HepG2 (cell line): ENCODE results near the gene RASSF10. TPM values are rescaled to one million over a fixed set of nuclear protein-coding genes. Genes with fewer than 3 reads are reported as not detected.

Source experiments
- CEBPG ChIP-seq: IDR thresholded peaks from 2 replicates; pipeline ENCODE4 v1.6.1; 2016
- ELF3 ChIP-seq: IDR thresholded peaks from 2 replicates; pipeline ENCODE4 v1.6.1; 2016; ENCODE audit warnings: missing genetic modification reagents, missing compliant biosample characterization
- HINFP ChIP-seq: sonication (generic); formaldehyde crosslinking; IDR thresholded peaks from 2 replicates; pipeline ENCODE4 v1.4.0; 2020; ENCODE audit warnings: low read depth, mild to moderate bottlenecking, missing genetic modification reagents
- IRF2 ChIP-seq: IDR thresholded peaks from 2 replicates; pipeline ENCODE4 v1.6.1; 2018; ENCODE audit warnings: missing genetic modification reagents, missing compliant biosample characterization
- KLF16 ChIP-seq, 2 experiments: sonication (generic) in 1 of 2; formaldehyde crosslinking in 1 of 2; IDR thresholded peaks; 2 replicates each; pipeline versions ENCODE4 v1.6.1 to v1.8.0; 2016 to 2023; ENCODE audit warnings: missing genetic modification reagents in 2 of 2, missing compliant biosample characterization in 1 of 2
- MED13 ChIP-seq: sonication (generic); formaldehyde crosslinking; IDR thresholded peaks from 2 replicates; pipeline ENCODE4 v1.5.0; 2020; ENCODE audit warnings: missing genetic modification reagents
- PBX3 ChIP-seq: sonication (generic); formaldehyde crosslinking; IDR thresholded peaks from 2 replicates; pipeline ENCODE4 v1.8.1; 2023; ENCODE audit warnings: missing genetic modification reagents, inconsistent platforms, borderline replicate concordance
- PRDM15 ChIP-seq: sonication (generic); formaldehyde crosslinking; IDR thresholded peaks from 2 replicates; pipeline ENCODE4 v1.4.0; 2020; ENCODE audit warnings: missing genetic modification reagents
- RBM22 ChIP-seq: fragments of 200-400 bp; formaldehyde crosslinking; optimal IDR thresholded peaks from 2 replicates; pipeline ENCODE3; 2017; ENCODE audit warnings: mild to moderate bottlenecking, low read length, moderate library complexity
- RXRA ChIP-seq: sonication (generic); formaldehyde crosslinking; IDR thresholded peaks from 2 replicates; pipeline ENCODE4 v1.5.1; 2020; ENCODE audit warnings: missing genetic modification reagents
- ZFP36 ChIP-seq: fragments of 150-350 bp; IDR thresholded peaks from 2 replicates; pipeline ENCODE4 v1.6.1; 2018; ENCODE audit warnings: borderline replicate concordance, low read length, low read depth; ENCODE audit not compliant: partially characterized antibody
- ZNF235 ChIP-seq: sonication (generic); formaldehyde crosslinking; IDR thresholded peaks from 2 replicates; pipeline ENCODE4 v1.8.1; 2023; ENCODE audit warnings: mild to moderate bottlenecking, missing genetic modification reagents, borderline replicate concordance
- ZNF3 ChIP-seq: IDR thresholded peaks from 2 replicates; pipeline ENCODE4 v1.7.0; 2017; ENCODE audit warnings: inconsistent platforms
- ZNF333 ChIP-seq: sonication (generic); formaldehyde crosslinking; IDR thresholded peaks from 2 replicates; pipeline ENCODE4 v1.4.0; 2020; ENCODE audit warnings: mild to moderate bottlenecking, missing genetic modification reagents, borderline replicate concordance
- ZNF33B ChIP-seq: sonication (generic); formaldehyde crosslinking; IDR thresholded peaks from 2 replicates; pipeline ENCODE4 v1.5.1; 2020; ENCODE audit warnings: mild to moderate bottlenecking, missing genetic modification reagents
- ZNF619 ChIP-seq: sonication (generic); formaldehyde crosslinking; IDR thresholded peaks from 2 replicates; pipeline ENCODE4 v1.4.0; 2020; ENCODE audit warnings: mild to moderate bottlenecking, missing genetic modification reagents
- polyA plus RNA-seq, 8 experiments: library from polyadenylated mRNA; depleted of rRNA in 3 of 8; stranded (reverse) in 7 of 8; unstranded in 1 of 8; fragments of >200 nt; fragmentation: Illumina TruSeq in 4 of 8; extraction: Trizol in 4 of 8; gene quantifications; 2 replicates each; pipeline versions ENCODE4 v1.2.1 to v1.2.3, GENCODE V29; 2011 to 2016; ENCODE audit warnings: low read depth in 4 of 8, missing spikeins in 1 of 8, mixed read lengths in 1 of 8; ENCODE audit not compliant: insufficient read depth in 1 of 8
- total RNA-seq, 5 experiments: library from RNA; depleted of rRNA; stranded (reverse); fragments of >200 nt; fragmentation: Illumina TruSeq; extraction: Trizol; gene quantifications; 2 replicates each; pipeline ENCODE4 v1.2.3, GENCODE V29; 2016; ENCODE audit warnings: low read depth in 1 of 5
- TF ChIP-seq, protein P1 (sequence below), 2 experiments: sonication (generic) in 1 of 2; formaldehyde crosslinking in 1 of 2; IDR thresholded peaks; 2 replicates each; pipeline versions ENCODE4 v1.4.0 to v1.6.1; 2016 to 2020; ENCODE audit warnings: borderline replicate concordance in 1 of 2, low read depth in 1 of 2, mild to moderate bottlenecking in 1 of 2, missing genetic modification reagents in 1 of 2
- TF ChIP-seq, protein P2 (sequence below): sonication (generic); formaldehyde crosslinking; IDR thresholded peaks from 2 replicates; pipeline ENCODE4 v1.8.0; 2022; ENCODE audit warnings: mild to moderate bottlenecking, missing genetic modification reagents, moderate library complexity

Gene RASSF10
- total and polyA plus RNA-seq, 2 of the 13 experiments (the other 11 are each of a cell fraction or from before 2014, with no cell fraction given), result not detected

- no peak for TF ChIP-seq PRDM15 (CRISPR knock-in tag)
- no peak for TF ChIP-seq ZNF333
- no peak for TF ChIP-seq ZNF33B (CRISPR knock-in tag)
- peak; percentile 92 for TF ChIP-seq IRF2 (CRISPR knock-in tag)
- TF ChIP-seq ZNF235 (CRISPR knock-in tag), result no peak
- TF ChIP-seq CEBPG (CRISPR knock-in tag), result peak; percentile 70
- peak; percentile 78; the same call in 1 of the 2 replicates for TF ChIP-seq RXRA (CRISPR knock-in tag)
- TF ChIP-seq, protein P1, sequence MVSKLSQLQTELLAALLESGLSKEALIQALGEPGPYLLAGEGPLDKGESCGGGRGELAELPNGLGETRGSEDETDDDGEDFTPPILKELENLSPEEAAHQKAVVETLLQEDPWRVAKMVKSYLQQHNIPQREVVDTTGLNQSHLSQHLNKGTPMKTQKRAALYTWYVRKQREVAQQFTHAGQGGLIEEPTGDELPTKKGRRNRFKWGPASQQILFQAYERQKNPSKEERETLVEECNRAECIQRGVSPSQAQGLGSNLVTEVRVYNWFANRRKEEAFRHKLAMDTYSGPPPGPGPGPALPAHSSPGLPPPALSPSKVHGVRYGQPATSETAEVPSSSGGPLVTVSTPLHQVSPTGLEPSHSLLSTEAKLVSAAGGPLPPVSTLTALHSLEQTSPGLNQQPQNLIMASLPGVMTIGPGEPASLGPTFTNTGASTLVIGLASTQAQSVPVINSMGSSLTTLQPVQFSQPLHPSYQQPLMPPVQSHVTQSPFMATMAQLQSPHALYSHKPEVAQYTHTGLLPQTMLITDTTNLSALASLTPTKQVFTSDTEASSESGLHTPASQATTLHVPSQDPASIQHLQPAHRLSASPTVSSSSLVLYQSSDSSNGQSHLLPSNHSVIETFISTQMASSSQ (IDR thresholded peaks at IDR 0.05; ENCODE audit: low read depth), result peak; percentile 73
- TF ChIP-seq, protein P1 (CRISPR knock-in tag; IDR thresholded peaks at IDR 0.05; ENCODE audit: borderline replicate concordance), result peak; percentile 86; the same call in 1 of the 2 replicates
- TF ChIP-seq ZNF619 (CRISPR knock-in tag), result no peak
- TF ChIP-seq ELF3 (CRISPR knock-in tag), result peak; percentile 80
- peak; percentile 75 for TF ChIP-seq ZFP36
- TF ChIP-seq RBM22, result no peak
- TF ChIP-seq ZNF3, result peak; percentile 93
- TF ChIP-seq HINFP, result peak; percentile 40; the same call in 1 of the 2 replicates
- TF ChIP-seq PBX3 (CRISPR knock-in tag), result no peak
- TF ChIP-seq, protein P2, sequence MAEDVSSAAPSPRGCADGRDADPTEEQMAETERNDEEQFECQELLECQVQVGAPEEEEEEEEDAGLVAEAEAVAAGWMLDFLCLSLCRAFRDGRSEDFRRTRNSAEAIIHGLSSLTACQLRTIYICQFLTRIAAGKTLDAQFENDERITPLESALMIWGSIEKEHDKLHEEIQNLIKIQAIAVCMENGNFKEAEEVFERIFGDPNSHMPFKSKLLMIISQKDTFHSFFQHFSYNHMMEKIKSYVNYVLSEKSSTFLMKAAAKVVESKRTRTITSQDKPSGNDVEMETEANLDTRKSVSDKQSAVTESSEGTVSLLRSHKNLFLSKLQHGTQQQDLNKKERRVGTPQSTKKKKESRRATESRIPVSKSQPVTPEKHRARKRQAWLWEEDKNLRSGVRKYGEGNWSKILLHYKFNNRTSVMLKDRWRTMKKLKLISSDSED, result no peak
- TF ChIP-seq KLF16 (CRISPR knock-in tag; IDR thresholded peaks at IDR 0.05), result 0 out of 4 replicates have a peak, but pooled peaks of 1 of the 2 experiments have one; percentile 33
- 0 out of 2 replicates have a peak, but pooled peaks have one; percentile 18 for TF ChIP-seq MED13 (CRISPR knock-in tag)
These were observed 1.1 kb upstream of the RASSF10 start (continued) for GRCh38 chr11:13008061-13008435.
